BLaER1 (cell line): ENCODE data around the gene WASHC3.

ENCODE experiments used
- H3K27ac ChIP-seq: shearing (Covaris generic); formaldehyde crosslinking; 2 replicates; pipeline ENCODE4 v1.8.1; 2022
- H3K27me3 ChIP-seq: shearing (Covaris generic); formaldehyde crosslinking; 2 replicates; pipeline ENCODE4 v1.8.1; 2022
- H3K36me3 ChIP-seq: shearing (Covaris generic); formaldehyde crosslinking; 2 replicates; pipeline ENCODE4 v1.8.1; 2022
- H3K4me1 ChIP-seq: shearing (Covaris generic); formaldehyde crosslinking; 2 replicates; pipeline ENCODE4 v1.8.1; 2022
- H3K4me2 ChIP-seq: shearing (Covaris generic); formaldehyde crosslinking; 2 replicates; pipeline ENCODE4 v1.8.1; 2022
- H3K4me3 ChIP-seq: shearing (Covaris generic); formaldehyde crosslinking; 2 replicates; pipeline ENCODE4 v1.8.1; 2022
- H3K9ac ChIP-seq: shearing (Covaris generic); formaldehyde crosslinking; 2 replicates; pipeline ENCODE4 v1.8.1; 2022
- H3K9me3 ChIP-seq: shearing (Covaris generic); formaldehyde crosslinking; 2 replicates; pipeline ENCODE4 v1.8.1; 2022
- H4K20me1 ChIP-seq: shearing (Covaris generic); formaldehyde crosslinking; 2 replicates; pipeline ENCODE4 v1.8.1; 2022
- Cebpa-rat ChIP-seq: shearing (Covaris generic); IDR thresholded peaks from 2 replicates; pipeline ENCODE4 v1.8.1; 2022

Gene WASHC3

GRCh38 chr12:102051431-102051965 lies 10.3 kb downstream of the WASHC3 start:
- H3K4me1 ChIP-seq, result no peaks in the 10 kb centered on the region
- no peak overlapping the region for H3K4me3 ChIP-seq
- H4K20me1 ChIP-seq, result no peaks in the 10 kb centered on the region
- no peak overlapping the region for H3K9ac ChIP-seq
- H3K4me2 ChIP-seq, result no peak overlapping the region
- no peaks in the 10 kb centered on the region for H3K27me3 ChIP-seq
- peaks cover 38% of the 10 kb centered on the region for H3K36me3 ChIP-seq
- no peak overlapping the region for H3K27ac ChIP-seq
- no peak for TF ChIP-seq Cebpa-rat
- H3K9me3 ChIP-seq, result no peaks in the 10 kb centered on the region; the same call in 1 of the 2 replicates

- Histone ChIP-seq H3K9me3 (no peaks in the 10 kb centered on the region; the same call in 1 of the 2 replicates), H3K4me2 (no peak overlapping the region), H3K4me3 (no peak overlapping the region), H4K20me1 (no peaks in the 10 kb centered on the region), H3K9ac (no peak overlapping the region), H3K27ac (no peak overlapping the region), H3K27me3 (no peaks in the 10 kb centered on the region), H3K4me1 (no peaks in the 10 kb centered on the region), H3K36me3 (peaks cover 38% of the 10 kb centered on the region)
- no peak for TF ChIP-seq Cebpa-rat
Observed at GRCh38 chr12:102050660-102051430, 10.9 kb downstream of the WASHC3 start.

- Histone ChIP-seq H3K27me3 (no peaks in the 10 kb centered on the region), H3K4me2 (no peak overlapping the region), H3K4me3 (no peak overlapping the region), H3K4me1 (no peaks in the 10 kb centered on the region), H3K9ac (no peak overlapping the region), H3K9me3 (no peaks in the 10 kb centered on the region), H3K36me3 (peaks cover 14% of the 10 kb centered on the region), H4K20me1 (no peaks in the 10 kb centered on the region), H3K27ac (no peak overlapping the region)
- no peak for TF ChIP-seq Cebpa-rat
Observed at GRCh38 chr12:102043928-102044327, 17.9 kb downstream of the WASHC3 start.

GRCh38 chr12:102033991-102034745 lies 27.6 kb downstream of the WASHC3 start:
- Histone ChIP-seq H3K36me3 (peaks cover 15% of the 10 kb centered on the region), H3K4me3 (no peak overlapping the region)

GRCh38 chr12:102031852-102032251 lies 29.9 kb downstream of the WASHC3 start:
- no peak overlapping the region for H3K4me3 ChIP-seq
- no peak overlapping the region for H3K9ac ChIP-seq
- no peak overlapping the region for H3K27ac ChIP-seq
- no peak for TF ChIP-seq Cebpa-rat
- H3K36me3 ChIP-seq, result peaks cover 11% of the 10 kb centered on the region
- H4K20me1 ChIP-seq, result no peaks in the 10 kb centered on the region
- no peaks in the 10 kb centered on the region for H3K4me1 ChIP-seq
- H3K27me3 ChIP-seq, result no peaks in the 10 kb centered on the region
- no peaks in the 10 kb centered on the region for H3K9me3 ChIP-seq
- no peak overlapping the region for H3K4me2 ChIP-seq

More at GRCh38 chr12:102033991-102034745, 27.6 kb downstream of the WASHC3 start:
- H3K27ac ChIP-seq, result no peak overlapping the region
- H3K9me3 ChIP-seq, result no peaks in the 10 kb centered on the region
- no peaks in the 10 kb centered on the region for H3K27me3 ChIP-seq
- no peaks in the 10 kb centered on the region for H3K4me1 ChIP-seq
- H4K20me1 ChIP-seq, result no peaks in the 10 kb centered on the region
- TF ChIP-seq Cebpa-rat, result no peak
- no peak overlapping the region for H3K4me2 ChIP-seq
- H3K9ac ChIP-seq, result no peak overlapping the region

- Histone ChIP-seq H3K36me3 (peaks cover 3% of the 10 kb centered on the region; the same call in 1 of the 2 replicates), H3K9me3 (no peaks in the 10 kb centered on the region), H3K27me3 (no peaks in the 10 kb centered on the region), H3K9ac (no peak overlapping the region), H3K27ac (no peak overlapping the region), H3K4me3 (no peak overlapping the region), H3K4me2 (no peak overlapping the region), H3K4me1 (no peaks in the 10 kb centered on the region), H4K20me1 (no peaks in the 10 kb centered on the region)
- no peak for TF ChIP-seq Cebpa-rat
Observed at GRCh38 chr12:102029141-102029540, 32.6 kb downstream of the WASHC3 start.

- TF ChIP-seq Cebpa-rat, result no peak
- Histone ChIP-seq H3K9ac (no peak overlapping the region), H3K9me3 (no peaks in the 10 kb centered on the region), H3K4me1 (no peaks in the 10 kb centered on the region), H3K4me2 (no peak overlapping the region), H4K20me1 (no peaks in the 10 kb centered on the region), H3K4me3 (no peak overlapping the region), H3K36me3 (peaks cover 11% of the 10 kb centered on the region), H3K27me3 (no peaks in the 10 kb centered on the region), H3K27ac (no peak overlapping the region)
Observed at GRCh38 chr12:102026728-102027127, 35.1 kb downstream of the WASHC3 start.

GRCh38 chr12:102024765-102025164 lies 37.0 kb downstream of the WASHC3 start:
- H3K27me3 ChIP-seq, result no peaks in the 10 kb centered on the region
- no peaks in the 10 kb centered on the region for H3K9me3 ChIP-seq
- no peak overlapping the region for H3K4me3 ChIP-seq
- no peak overlapping the region for H3K4me2 ChIP-seq
- H3K27ac ChIP-seq, result no peak overlapping the region
- H4K20me1 ChIP-seq, result no peaks in the 10 kb centered on the region
- H3K4me1 ChIP-seq, result no peaks in the 10 kb centered on the region
- H3K36me3 ChIP-seq, result peaks cover 11% of the 10 kb centered on the region
- no peak overlapping the region for H3K9ac ChIP-seq
- no peak for TF ChIP-seq Cebpa-rat

GRCh38 chr12:102023343-102023930 lies 38.4 kb downstream of the WASHC3 start:
- no peak overlapping the region for H3K27ac ChIP-seq
- H3K9ac ChIP-seq, result no peak overlapping the region
- H3K9me3 ChIP-seq, result no peaks in the 10 kb centered on the region
- peaks cover 16% of the 10 kb centered on the region for H3K36me3 ChIP-seq
- H3K4me2 ChIP-seq, result no peak overlapping the region
- TF ChIP-seq Cebpa-rat, result no peak
- no peak overlapping the region for H3K4me3 ChIP-seq
- H3K4me1 ChIP-seq, result no peaks in the 10 kb centered on the region
- H3K27me3 ChIP-seq, result no peaks in the 10 kb centered on the region
- no peaks in the 10 kb centered on the region for H4K20me1 ChIP-seq
